Neutrophil (primary cell): ENCODE measurements around the gene ZMYND10.

ENCODE experiments used
- H3K27ac ChIP-seq: fragments of 200-600 bp; sonication (generic); 2 replicates; pipeline ENCODE4 v1.5.1; 2016; ENCODE audit warnings: mild to moderate bottlenecking, moderate library complexity
- H3K27me3 ChIP-seq: fragments of 200-600 bp; sonication (generic); 2 replicates; pipeline ENCODE4 v1.6.0; 2016; ENCODE audit warnings: mild to moderate bottlenecking
- H3K36me3 ChIP-seq: fragments of 200-600 bp; sonication (generic); 2 replicates; pipeline ENCODE4 v1.5.1; 2017
- H3K4me1 ChIP-seq, 2 experiments: fragments of 200-600 bp in 1 of 2; sonication (generic) in 1 of 2; 1 replicate in 1 of 2; 2 replicates in 1 of 2; pipeline versions ENCODE4 v1.5.1 to v1.6.1; 2013 to 2016; ENCODE audit warnings: low read depth in 1 of 2, low read length in 1 of 2, mild to moderate bottlenecking in 1 of 2, moderate library complexity in 1 of 2; ENCODE audit not compliant: control insufficient read depth in 1 of 2, insufficient read depth in 1 of 2
- H3K4me3 ChIP-seq, 2 experiments: fragments of 200-600 bp in 1 of 2; sonication (generic) in 1 of 2; 1 replicate in 1 of 2; 2 replicates in 1 of 2; pipeline ENCODE4 v1.5.1; 2013 to 2016; ENCODE audit warnings: low read depth in 1 of 2, low read length in 1 of 2, mild to moderate bottlenecking in 1 of 2, moderate library complexity in 1 of 2
- H3K9me3 ChIP-seq: fragments of 200-600 bp; sonication (generic); 2 replicates; pipeline ENCODE4 v1.5.1; 2016
- TF ChIP-seq, protein P1 (sequence below): fragments of 200-600 bp; sonication (generic); IDR thresholded peaks from 2 replicates; pipeline ENCODE4 v1.5.1; 2016; ENCODE audit warnings: antibody characterized with exemption

Gene ZMYND10

DNA sequence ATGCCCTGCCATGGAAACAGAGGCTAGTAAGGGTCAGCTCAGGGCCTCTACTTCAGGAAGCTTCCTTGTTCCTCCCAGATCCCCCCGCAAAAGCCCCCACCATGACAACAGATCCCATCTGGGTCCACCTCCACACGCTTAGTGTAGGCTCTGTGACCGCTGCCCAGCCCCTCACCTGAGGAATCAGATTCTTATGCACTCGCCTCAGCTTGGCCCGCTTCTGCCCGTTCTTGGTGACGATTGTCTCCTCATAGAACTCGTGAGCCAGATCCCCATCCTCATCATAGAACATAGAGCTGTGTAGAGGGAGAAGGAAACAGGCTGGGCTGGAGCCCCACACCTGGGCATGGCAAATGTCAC lies 19.4 kb downstream of the ZMYND10 start:
- H3K4me3 ChIP-seq: no peak overlapping the region
- H3K4me1 ChIP-seq: peaks cover 67 to 70% of the 10 kb centered on the region in 2 experiments
- peaks cover 27% of the 10 kb centered on the region for H3K36me3 ChIP-seq
- no peaks in the 10 kb centered on the region for H3K9me3 ChIP-seq
- no peaks in the 10 kb centered on the region for H3K27me3 ChIP-seq
- TF ChIP-seq, protein P1, sequence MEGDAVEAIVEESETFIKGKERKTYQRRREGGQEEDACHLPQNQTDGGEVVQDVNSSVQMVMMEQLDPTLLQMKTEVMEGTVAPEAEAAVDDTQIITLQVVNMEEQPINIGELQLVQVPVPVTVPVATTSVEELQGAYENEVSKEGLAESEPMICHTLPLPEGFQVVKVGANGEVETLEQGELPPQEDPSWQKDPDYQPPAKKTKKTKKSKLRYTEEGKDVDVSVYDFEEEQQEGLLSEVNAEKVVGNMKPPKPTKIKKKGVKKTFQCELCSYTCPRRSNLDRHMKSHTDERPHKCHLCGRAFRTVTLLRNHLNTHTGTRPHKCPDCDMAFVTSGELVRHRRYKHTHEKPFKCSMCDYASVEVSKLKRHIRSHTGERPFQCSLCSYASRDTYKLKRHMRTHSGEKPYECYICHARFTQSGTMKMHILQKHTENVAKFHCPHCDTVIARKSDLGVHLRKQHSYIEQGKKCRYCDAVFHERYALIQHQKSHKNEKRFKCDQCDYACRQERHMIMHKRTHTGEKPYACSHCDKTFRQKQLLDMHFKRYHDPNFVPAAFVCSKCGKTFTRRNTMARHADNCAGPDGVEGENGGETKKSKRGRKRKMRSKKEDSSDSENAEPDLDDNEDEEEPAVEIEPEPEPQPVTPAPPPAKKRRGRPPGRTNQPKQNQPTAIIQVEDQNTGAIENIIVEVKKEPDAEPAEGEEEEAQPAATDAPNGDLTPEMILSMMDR: no peak
- H3K27ac ChIP-seq: peak overlapping the region; percentile 95

- Histone ChIP-seq H3K9me3 (no peaks in the 10 kb centered on the region), H3K4me3 (no peak overlapping the region), H3K4me1 (peaks cover 69 to 75% of the 10 kb centered on the region in 2 experiments), H3K27me3 (no peaks in the 10 kb centered on the region), H3K27ac (peak overlapping the region; percentile 95), H3K36me3 (peaks cover 22% of the 10 kb centered on the region)
- TF ChIP-seq, protein P1: no peak
These were observed 19.9 kb downstream of the ZMYND10 start for GRCh38 chr3:50325497-50326181.

GRCh38 chr3:50325113-50325480 lies 20.4 kb downstream of the ZMYND10 start:
- Histone ChIP-seq H3K9me3 (no peaks in the 10 kb centered on the region), H3K27ac (peak overlapping the region; percentile 95), H3K36me3 (peaks cover 17% of the 10 kb centered on the region), H3K4me3 (no peak overlapping the region), H3K4me1 (peaks cover 75 to 80% of the 10 kb centered on the region in 2 experiments), H3K27me3 (no peaks in the 10 kb centered on the region)
- TF ChIP-seq, protein P1: no peak

DNA sequence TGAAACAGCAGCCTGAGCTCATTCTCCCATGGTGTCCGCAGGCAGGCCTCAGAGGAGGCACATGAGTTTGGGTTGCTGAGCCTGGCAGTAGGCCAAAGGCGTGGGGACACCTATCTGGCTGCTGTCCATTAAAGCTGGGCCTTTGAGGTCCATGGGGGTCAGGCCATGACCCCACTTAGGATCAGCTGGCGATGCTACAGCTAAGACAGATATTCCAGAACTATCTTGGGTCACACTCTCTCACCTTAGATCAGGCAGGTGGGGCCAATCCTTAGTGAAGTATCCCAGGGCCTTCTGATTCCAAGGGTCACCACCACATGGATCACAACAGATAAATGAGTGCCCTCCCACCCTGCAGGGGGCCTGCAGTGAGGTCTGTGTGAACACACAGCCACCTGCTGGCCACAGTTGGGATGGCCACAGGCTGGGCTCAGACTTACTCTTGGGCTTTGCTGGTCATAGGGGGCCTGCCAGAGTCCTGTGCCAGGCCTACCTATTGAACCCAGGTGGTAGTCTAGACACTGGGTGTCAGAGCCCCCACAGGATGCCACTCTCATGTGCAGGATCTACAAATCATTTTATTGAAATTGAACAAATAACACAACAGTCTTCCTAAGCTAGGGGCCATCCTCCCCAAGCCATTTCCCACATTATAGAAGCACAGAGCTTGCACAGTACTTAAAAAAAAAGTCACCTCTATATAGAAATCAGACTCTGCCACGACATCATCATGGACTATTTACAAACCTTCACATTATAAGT lies 21.0 kb downstream of the ZMYND10 start:
- H3K27me3 ChIP-seq: no peaks in the 10 kb centered on the region
- H3K4me1 ChIP-seq: peaks cover 80 to 86% of the 10 kb centered on the region in 2 experiments
- no peak overlapping the region for H3K4me3 ChIP-seq
- H3K36me3 ChIP-seq: peaks cover 11% of the 10 kb centered on the region
- TF ChIP-seq, protein P1: peak; percentile 82
- peak overlapping the region; percentile 95 for H3K27ac ChIP-seq
- no peaks in the 10 kb centered on the region for H3K9me3 ChIP-seq

DNA sequence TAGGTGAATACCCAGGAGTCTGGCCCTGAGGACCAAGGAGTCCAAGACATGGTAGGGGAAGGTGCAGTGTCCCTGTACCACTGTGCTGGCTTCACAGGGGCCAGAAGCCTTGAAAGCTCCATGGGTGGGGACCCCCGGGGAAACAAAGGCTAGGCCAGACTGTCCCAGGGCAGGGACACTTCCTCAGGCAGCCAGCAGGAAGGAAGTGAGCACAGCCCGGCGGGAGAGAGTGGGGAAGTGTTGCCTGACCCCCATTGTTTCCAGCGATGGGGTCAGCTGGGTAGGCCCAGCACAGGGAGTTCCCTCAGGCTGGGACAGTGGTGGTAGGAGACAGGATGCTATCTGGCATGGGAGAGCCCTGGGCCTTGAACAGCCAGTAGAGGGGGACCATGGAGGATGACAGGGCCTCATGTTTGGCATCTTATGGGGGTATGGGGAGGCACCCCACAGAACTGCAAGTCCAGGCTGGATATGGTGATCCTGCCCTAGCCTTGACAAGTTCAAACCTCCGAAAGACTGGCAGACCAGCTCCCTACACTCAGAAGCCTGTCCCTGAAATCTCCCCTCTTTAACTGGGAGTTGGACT lies 21.8 kb downstream of the ZMYND10 start:
- H3K4me1 ChIP-seq: peaks cover 89 to 94% of the 10 kb centered on the region in 2 experiments
- H3K36me3 ChIP-seq: peaks cover 6% of the 10 kb centered on the region
- no peaks in the 10 kb centered on the region for H3K9me3 ChIP-seq
- peak overlapping the region; percentile 95 for H3K27ac ChIP-seq
- TF ChIP-seq, protein P1: no peak
- H3K4me3 ChIP-seq: peak overlapping the region; percentile 72 to 77
- no peaks in the 10 kb centered on the region for H3K27me3 ChIP-seq
